NCI-H1105 (cell line): Measurements from ENCODE around the gene DLG2.

Source experiments
- DNase-seq: peaks from one replicate; lab custom pipeline; 2025; lab: John Stamatoyannopoulos, UW

The DLG2 gene

GRCh38 chr11:84117394-84117793, 1509.8 kb downstream of the DLG2 start:
- DNase-seq: no peak

GRCh38 chr11:84106541-84106940, 1520.6 kb downstream of the DLG2 start:
- no peak for DNase-seq

- DNase-seq: no peak
These were observed 1522.0 kb downstream of the DLG2 start for GRCh38 chr11:84105148-84105547.

GRCh38 chr11:84103096-84103495, 1524.0 kb downstream of the DLG2 start:
- no peak for DNase-seq

GRCh38 chr11:84097186-84097585, 1530.0 kb downstream of the DLG2 start:
- DNase-seq: no peak

GRCh38 chr11:84091212-84091986, 1535.7 kb downstream of the DLG2 start:
- no peak for DNase-seq

- peak; percentile 73 for DNase-seq
These were observed 1537.8 kb downstream of the DLG2 start for GRCh38 chr11:84089072-84090057.

GRCh38 chr11:84071851-84072250, 1555.3 kb downstream of the DLG2 start:
- DNase-seq: no peak

GRCh38 chr11:84069048-84069447, 1558.1 kb downstream of the DLG2 start:
- DNase-seq: no peak

- DNase-seq: peak; percentile 50
These were observed 1565.4 kb downstream of the DLG2 start for GRCh38 chr11:84061726-84062125.

- DNase-seq: no peak
These were observed 1570.3 kb downstream of the DLG2 start for GRCh38 chr11:84056653-84057376.

GRCh38 chr11:84045146-84045545, 1582.0 kb downstream of the DLG2 start:
- DNase-seq: no peak

GRCh38 chr11:84044706-84045105, 1582.4 kb downstream of the DLG2 start:
- no peak for DNase-seq

- no peak for DNase-seq
These were observed 1590.4 kb downstream of the DLG2 start for GRCh38 chr11:84036664-84037194.

- DNase-seq: no peak
These were observed 1591.5 kb downstream of the DLG2 start for GRCh38 chr11:84035645-84036044.

GRCh38 chr11:84034484-84034883, 1592.7 kb downstream of the DLG2 start:
- DNase-seq: no peak

GRCh38 chr11:84024266-84024665, 1602.9 kb downstream of the DLG2 start:
- no peak for DNase-seq

GRCh38 chr11:84022695-84023094, 1604.4 kb downstream of the DLG2 start:
- DNase-seq: no peak

GRCh38 chr11:84022201-84022600, 1604.9 kb downstream of the DLG2 start:
- DNase-seq: no peak

GRCh38 chr11:84021291-84021690, 1605.9 kb downstream of the DLG2 start:
- DNase-seq: no peak

- DNase-seq: no peak
These were observed 1607.5 kb downstream of the DLG2 start for GRCh38 chr11:84019571-84020194.

GRCh38 chr11:84014539-84014938, 1612.6 kb downstream of the DLG2 start:
- DNase-seq: no peak
